DLD1 (cell line): ENCODE measurements around the gene CUL7.
"Not testable (repeated sequence)": the region's sequence is repeated elsewhere in the genome, so short reads cannot be mapped to it uniquely, and the experiment has no call there.

Source experiments
- in situ Hi-C: cut with HindIII; loops from 2 replicates; pipeline ENCODE4 v1.10.0; 2017; ENCODE audit warnings: low sequenced_read_pairs

The CUL7 gene

GRCh38 chr6:43053545-43054205 lies at the start of gene CUL7:
TSS of gene CUL7 (minus strand) at chr6:43053851. CDS start at chr6:43052788, 1,063 bp downstream.
- in situ Hi-C loops = no loop called here

- in situ Hi-C loops = no loop called here
Measured at GRCh38 chr6:43101497-43101896, 47.8 kb upstream of the CUL7 start.

- in situ Hi-C loops = no loop called here
Measured at GRCh38 chr6:43097502-43097901, 43.9 kb upstream of the CUL7 start.

GRCh38 chr6:43097098-43097489 lies 43.4 kb upstream of the CUL7 start:
- in situ Hi-C loops = no loop called here

GRCh38 chr6:43096451-43097097 lies 42.9 kb upstream of the CUL7 start:
- in situ Hi-C loops = no loop called here

DNA sequence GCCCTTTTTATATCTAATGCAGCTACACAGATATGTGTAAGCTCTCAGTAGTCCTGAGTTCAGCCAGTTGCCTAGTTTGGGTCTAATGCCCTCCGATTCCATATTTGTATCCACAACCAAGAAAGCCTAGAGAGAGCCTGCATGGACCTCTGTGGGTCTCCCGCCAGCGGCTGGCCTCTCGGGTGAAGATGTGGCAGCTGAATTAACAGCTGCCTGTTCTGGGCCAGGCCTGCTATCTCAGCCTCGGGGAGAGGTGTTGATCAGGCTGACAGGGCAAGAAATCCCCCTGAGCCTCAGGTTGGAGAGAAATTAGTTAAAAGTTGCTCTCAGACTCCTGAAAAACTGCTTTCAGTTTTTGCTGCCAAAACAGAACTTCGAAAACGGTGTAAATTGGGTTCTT lies 42.3 kb upstream of the CUL7 start:
- in situ Hi-C loops = no loop called here

DNA sequence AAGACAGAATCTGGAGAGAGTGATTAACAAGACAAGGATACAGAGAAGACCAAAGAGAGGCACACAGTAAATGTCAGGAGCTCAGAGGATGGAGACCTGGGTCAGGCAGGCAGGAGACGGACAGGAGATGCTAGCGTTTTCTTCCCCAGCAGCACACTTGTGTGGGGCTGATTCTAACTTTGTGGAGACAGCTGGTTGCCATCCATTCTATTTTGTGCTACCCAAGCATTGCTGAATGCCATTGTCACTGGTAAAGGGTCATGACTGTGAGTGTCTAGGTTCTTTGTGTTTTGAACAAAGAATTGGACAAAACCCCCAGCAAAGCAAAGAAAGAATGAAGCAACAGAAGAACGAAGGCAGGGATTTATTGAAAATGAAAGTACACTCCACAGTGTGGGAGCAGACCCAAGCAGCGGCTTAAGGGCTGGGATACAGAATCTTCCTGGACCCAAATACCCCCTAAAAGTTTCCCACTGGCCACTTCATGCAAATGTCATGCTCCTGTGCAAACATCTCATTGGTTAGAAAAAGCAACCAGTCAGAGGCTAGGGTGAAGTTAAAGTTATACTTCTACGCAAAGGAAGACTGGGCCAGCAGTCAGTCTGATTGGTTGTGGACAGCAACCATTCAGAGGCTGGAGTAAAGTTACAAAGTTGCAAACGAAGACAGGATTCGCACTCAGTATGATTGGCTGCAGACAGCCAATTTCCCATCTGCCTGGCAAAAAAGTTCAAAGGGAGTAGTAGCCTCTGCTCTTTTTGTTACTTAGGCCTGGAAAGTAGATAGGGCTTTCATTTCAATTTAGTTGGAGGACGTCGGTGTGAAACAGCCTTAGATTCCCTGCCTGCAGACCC lies 40.0 kb upstream of the CUL7 start:
- in situ Hi-C loops = no loop called here

DNA sequence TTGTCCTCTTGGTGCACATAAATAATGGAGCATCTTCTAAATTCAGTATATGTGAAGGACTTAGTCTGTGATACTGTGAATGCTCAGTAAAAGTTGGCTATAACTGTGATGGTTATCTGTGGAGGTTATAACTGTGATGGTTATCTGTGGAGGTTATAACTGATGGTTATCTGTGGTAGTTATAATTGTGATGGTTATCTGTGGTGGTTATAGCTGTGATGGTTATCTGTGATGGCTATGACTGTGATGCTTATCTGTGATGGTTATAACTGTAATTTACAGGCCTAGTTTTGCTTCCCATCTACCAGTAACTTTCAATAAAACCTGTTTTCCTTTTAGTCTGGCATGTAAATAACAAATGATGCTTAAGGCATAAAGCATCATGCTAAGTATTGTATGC lies 39.0 kb upstream of the CUL7 start:
- in situ Hi-C loops = no loop called here

- in situ Hi-C loops = no loop called here
Measured at GRCh38 chr6:43091436-43091991, 37.9 kb upstream of the CUL7 start.

GRCh38 chr6:43091020-43091419 lies 37.4 kb upstream of the CUL7 start:
- in situ Hi-C loops = no loop called here

DNA sequence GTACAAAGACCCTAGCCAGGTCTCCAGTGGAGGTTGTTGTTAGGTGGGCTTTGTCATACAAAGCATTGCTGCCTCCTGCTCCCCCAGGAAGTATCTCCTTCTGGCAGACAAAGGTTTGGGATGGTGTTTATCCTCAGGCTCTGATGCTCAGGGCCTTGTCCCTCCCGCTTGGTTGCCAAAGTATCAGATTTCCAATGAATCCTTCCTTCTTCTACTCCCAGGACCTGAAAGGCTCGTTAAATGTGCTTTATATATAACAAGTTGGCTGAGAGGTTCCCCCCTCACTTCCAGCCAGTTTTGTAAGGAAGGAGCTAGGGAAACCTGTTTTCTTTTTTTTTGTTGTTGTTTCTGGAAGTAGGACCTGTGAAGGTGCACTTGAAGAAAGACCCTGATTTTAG lies 36.9 kb upstream of the CUL7 start:
- in situ Hi-C loops = no loop called here

- in situ Hi-C loops = no loop called here
Measured at GRCh38 chr6:43089874-43090558, 36.4 kb upstream of the CUL7 start.

DNA sequence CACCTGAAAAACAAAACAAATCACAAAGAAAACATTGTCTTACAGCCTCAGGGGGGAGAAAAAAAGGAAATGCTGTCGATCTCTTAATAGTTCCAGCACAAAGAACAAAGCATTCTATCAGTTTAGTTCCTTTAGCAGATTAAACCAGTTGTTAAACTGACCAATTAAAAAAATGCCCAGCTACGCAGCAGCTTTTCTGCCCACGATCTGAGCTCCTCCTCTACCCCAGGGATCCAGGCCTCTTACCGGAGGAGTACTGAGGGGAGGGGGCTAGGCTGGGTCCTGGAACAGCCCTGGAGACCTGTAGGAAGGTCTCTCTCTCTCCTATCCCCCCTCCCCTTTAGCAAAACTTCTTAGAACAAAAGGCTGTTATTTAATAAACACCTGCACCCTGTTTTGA lies 35.8 kb upstream of the CUL7 start:
- in situ Hi-C loops = no loop called here

GRCh38 chr6:43088654-43089056 lies 35.0 kb upstream of the CUL7 start:
- in situ Hi-C loops = no loop called here

- in situ Hi-C loops = no loop called here
Measured at GRCh38 chr6:43086022-43086658, 32.5 kb upstream of the CUL7 start.

GRCh38 chr6:43082806-43083655 lies 29.4 kb upstream of the CUL7 start:
- in situ Hi-C loops = no loop called here

DNA sequence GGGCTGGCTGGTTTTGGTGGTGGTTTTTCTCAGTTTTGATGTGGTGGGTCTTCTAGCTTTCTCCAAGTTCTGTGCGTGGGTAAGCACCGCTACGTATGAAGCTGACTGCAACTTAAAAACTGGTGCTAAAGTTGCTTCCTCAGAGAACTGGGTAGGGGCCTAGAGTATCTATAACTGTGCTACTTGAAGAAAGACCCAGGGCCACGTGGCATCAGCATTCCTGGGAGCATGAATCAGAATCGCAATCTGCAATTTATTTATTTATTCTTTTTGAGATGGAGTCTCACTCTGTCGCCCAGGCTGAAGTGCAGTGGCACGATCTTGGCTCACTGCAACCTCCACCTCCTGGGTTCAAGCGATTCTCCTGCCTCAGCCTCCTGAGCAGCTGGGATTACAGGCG lies 28.3 kb upstream of the CUL7 start:
- in situ Hi-C loops = not testable (repeated sequence)

- in situ Hi-C loops = no loop called here
Measured at GRCh38 chr6:43081043-43081442, 27.4 kb upstream of the CUL7 start.

DNA sequence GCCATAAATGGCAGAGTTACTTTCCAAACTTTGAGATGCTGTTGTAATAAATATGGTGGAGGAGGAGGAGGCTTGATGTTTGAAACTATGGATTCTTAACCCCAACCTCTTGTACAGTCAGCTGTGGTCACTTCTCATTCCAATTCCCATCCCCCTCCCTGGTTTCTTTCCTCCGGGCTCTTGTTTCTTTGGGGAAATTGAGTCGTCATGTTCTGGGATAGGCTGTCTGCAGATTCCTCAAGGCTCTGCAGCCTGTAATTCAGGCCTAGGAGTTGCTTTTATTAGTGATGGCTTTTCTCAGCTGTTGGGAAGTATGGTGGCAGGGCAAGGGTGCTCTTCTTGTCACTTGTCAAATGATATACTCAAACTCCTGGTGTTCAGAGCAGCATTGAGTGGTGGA lies 25.0 kb upstream of the CUL7 start:
- in situ Hi-C loops = no loop called here
